Measurements from ENCODE around the gene PPP1R3D.

PPP1R3D gene

DNA sequence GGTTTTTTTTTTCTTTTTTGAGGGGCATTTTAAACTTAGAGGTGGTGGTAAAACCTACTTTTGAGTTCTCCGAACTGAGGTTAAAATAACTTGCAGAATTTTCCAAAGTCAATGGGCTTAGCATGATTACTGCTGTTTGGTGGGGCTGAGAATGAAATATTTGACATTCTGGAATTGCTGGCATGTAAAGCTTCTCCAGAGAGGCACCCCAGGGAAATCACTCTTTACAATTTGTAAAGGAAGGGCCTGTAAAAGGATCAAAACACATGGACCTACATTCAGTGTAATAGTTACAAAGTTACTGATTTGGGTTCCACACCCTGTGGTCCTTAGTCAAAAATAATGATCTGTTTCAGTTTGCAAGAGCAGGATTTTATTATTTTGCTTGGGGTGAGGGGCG is 5.6 kb upstream of the PPP1R3D start:
- no peaks in the 10 kb centered on the region for H3K4me1 ChIP-seq
- TF ChIP-seq, protein P1, sequence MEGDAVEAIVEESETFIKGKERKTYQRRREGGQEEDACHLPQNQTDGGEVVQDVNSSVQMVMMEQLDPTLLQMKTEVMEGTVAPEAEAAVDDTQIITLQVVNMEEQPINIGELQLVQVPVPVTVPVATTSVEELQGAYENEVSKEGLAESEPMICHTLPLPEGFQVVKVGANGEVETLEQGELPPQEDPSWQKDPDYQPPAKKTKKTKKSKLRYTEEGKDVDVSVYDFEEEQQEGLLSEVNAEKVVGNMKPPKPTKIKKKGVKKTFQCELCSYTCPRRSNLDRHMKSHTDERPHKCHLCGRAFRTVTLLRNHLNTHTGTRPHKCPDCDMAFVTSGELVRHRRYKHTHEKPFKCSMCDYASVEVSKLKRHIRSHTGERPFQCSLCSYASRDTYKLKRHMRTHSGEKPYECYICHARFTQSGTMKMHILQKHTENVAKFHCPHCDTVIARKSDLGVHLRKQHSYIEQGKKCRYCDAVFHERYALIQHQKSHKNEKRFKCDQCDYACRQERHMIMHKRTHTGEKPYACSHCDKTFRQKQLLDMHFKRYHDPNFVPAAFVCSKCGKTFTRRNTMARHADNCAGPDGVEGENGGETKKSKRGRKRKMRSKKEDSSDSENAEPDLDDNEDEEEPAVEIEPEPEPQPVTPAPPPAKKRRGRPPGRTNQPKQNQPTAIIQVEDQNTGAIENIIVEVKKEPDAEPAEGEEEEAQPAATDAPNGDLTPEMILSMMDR (IDR thresholded peaks at IDR 0.05; ENCODE audit: low read depth, low read length) = no peak
- no peak overlapping the region for H3K4me3 ChIP-seq (ENCODE audit: low read depth, low read length)
- DNase-seq = no peak
- no peaks in the 10 kb centered on the region for H3K9me3 ChIP-seq
- no peaks in the 10 kb centered on the region for H3K27me3 ChIP-seq
- peaks cover 7% of the 10 kb centered on the region; the same call in 1 of the 2 replicates for H3K36me3 ChIP-seq

DNA sequence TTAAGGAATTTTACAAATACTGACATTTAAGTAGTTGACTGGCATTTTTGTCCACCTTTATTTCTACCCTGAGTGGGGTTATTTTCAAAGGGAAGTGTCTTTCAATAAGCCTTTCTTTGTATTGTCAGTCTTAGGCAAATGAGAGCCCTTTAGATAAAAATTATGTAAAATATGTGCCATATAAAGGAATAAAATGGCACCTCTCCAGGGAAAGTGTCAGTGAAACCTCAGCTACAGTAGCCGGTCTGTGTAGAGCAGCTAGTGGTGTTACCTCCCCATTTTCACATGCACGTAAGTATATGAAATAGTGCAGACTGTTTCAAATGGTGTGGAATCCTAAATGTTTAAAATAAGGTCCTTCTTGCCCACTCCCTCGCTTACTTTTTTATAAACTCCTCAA is 5.1 kb upstream of the PPP1R3D start:
- Histone ChIP-seq H3K9me3 (no peaks in the 10 kb centered on the region), H3K27me3 (no peaks in the 10 kb centered on the region), H3K36me3 (peaks cover 7% of the 10 kb centered on the region; the same call in 1 of the 2 replicates), H3K4me1 (no peaks in the 10 kb centered on the region), H3K4me3 (ENCODE audit: low read depth, low read length) (no peak overlapping the region)
- no peak for DNase-seq
- TF ChIP-seq, protein P1 (IDR thresholded peaks at IDR 0.05; ENCODE audit: low read depth, low read length) = no peak

DNA sequence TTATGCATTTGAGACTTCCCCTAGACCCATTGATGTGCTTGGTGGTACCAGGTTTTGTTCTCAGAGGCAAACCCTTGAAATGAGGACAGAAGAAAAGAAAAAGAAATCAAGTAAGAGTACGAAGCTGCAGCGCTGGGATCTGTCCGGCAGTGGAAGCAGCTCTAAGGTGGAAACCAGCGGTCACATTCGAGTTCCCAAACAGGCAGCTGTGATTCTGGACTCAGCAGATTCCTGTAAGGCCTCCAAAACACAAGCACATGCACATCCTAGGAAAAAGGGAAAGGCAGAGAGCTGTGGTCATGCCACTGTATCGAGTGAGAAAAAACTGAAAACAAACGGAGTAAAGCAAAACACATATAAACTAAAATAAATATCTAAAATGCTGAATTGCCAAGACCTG is 4.6 kb upstream of the PPP1R3D start:
- DNase-seq = no peak
- Histone ChIP-seq H3K36me3 (peaks cover 7% of the 10 kb centered on the region; the same call in 1 of the 2 replicates), H3K4me3 (ENCODE audit: low read depth, low read length) (no peak overlapping the region), H3K9me3 (no peaks in the 10 kb centered on the region), H3K4me1 (no peaks in the 10 kb centered on the region), H3K27me3 (no peaks in the 10 kb centered on the region)
- TF ChIP-seq, protein P1 (IDR thresholded peaks at IDR 0.05; ENCODE audit: low read depth, low read length) = no peak

DNA sequence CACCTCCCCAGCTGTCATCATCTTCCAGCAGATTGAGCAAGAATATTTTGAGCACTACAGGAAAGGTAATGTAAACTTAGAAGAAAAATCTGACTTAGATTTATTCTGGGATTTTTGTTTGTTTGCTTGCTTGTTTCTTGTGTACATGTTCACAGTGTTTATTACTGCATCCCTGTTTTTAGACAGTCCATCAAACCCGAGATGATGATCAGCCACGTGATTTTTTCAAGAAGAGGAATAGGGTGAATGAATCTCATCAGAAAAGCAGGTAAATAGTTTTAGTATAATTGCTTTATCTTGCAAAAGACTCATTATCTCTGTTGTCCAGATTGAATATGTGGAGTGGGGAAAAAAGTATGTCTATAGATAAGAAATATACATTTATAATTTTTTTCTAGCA is 2.1 kb upstream of the PPP1R3D start:
- H3K36me3 ChIP-seq = peaks cover 7% of the 10 kb centered on the region; the same call in 1 of the 2 replicates
- TF ChIP-seq, protein P1 (IDR thresholded peaks at IDR 0.05; ENCODE audit: low read depth, low read length) = no peak
- no peaks in the 10 kb centered on the region for H3K9me3 ChIP-seq
- H3K4me3 ChIP-seq (ENCODE audit: low read depth, low read length) = no peak overlapping the region
- DNase-seq = no peak
- no peaks in the 10 kb centered on the region for H3K27me3 ChIP-seq
- no peaks in the 10 kb centered on the region for H3K4me1 ChIP-seq

DNA sequence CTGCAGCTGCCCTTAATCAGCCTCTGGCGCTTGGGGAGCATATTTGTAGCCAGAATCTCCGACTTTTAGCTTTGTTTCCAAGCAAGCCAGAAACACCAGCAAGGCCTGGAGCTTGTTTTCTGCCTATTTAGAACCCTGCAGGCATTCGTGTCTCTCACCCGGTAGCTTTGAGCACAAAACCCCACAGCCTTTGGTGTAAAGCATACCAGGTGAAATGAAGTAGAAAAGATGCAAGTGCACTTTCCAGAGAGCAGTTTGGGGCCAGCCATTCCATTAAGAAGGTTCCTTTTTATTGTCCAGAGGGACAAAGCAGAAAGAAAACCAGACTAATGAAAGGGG is 820 bp upstream of the PPP1R3D start:
- Histone ChIP-seq H3K4me1 (no peaks in the 10 kb centered on the region), H3K36me3 (peaks cover 7% of the 10 kb centered on the region; the same call in 1 of the 2 replicates), H3K4me3 (ENCODE audit: low read depth, low read length) (peak overlapping the region; percentile 63), H3K9me3 (no peaks in the 10 kb centered on the region), H3K27me3 (no peaks in the 10 kb centered on the region)
- DNase-seq = no peak
- TF ChIP-seq, protein P1 (IDR thresholded peaks at IDR 0.05; ENCODE audit: low read depth, low read length) = no peak

DNA sequence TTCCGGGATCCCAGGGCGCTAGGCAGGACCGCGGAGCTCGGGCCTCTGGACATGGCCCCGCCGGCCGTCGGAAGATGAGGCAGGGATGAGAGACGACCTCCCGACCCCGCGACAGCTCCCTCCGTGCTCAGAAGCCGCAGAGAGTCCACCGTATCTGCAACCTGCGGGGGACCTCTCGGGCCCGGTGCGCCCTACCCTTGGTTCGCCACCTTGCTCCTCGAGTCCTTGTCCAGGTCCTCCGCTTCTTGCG is 301 bp downstream of the PPP1R3D start:
- peak overlapping the region; percentile 63 for H3K4me3 ChIP-seq (ENCODE audit: low read depth, low read length)
- H3K9me3 ChIP-seq = no peaks in the 10 kb centered on the region
- peaks cover 7% of the 10 kb centered on the region; the same call in 1 of the 2 replicates for H3K36me3 ChIP-seq
- peak; percentile 17 for DNase-seq
- no peaks in the 10 kb centered on the region for H3K27me3 ChIP-seq
- TF ChIP-seq, protein P1 (IDR thresholded peaks at IDR 0.05; ENCODE audit: low read depth, low read length) = no peak
- no peaks in the 10 kb centered on the region for H3K4me1 ChIP-seq

Data from BE2C (cell line).